K562 (cell line): ENCODE measurements around the gene ATP5PB. TPM values are rescaled to one million over a fixed set of nuclear protein-coding genes. Genes with fewer than 3 reads are reported as not detected.

Source experiments
- ATAC-seq: fragments of 200-7000 bp; cut with Tn5 transposase; 3 replicates; pipeline ENCODE4 v1.9.1; 2020; ENCODE audit warnings: moderate library complexity
- BruUV-seq: library from RNA; stranded (reverse); fragments of 400-500 nt; replicated peaks from 2 replicates; lab custom pipeline; 2021; lab: Mats Ljungman, UMichigan
- CTCF ChIA-PET: fragments of 300-600 bp; formaldehyde crosslinking; extraction: SDS; loops from one replicate; lab custom pipeline; 2021; ENCODE audit warnings: low intra/inter-chr PET ratio; lab: Yijun Ruan, JAX
- POLR2A ChIA-PET: fragments of 300-600, 350-650 bp; sonication (Branson Sonifier 250); formaldehyde crosslinking; extraction: SDS; loops from one replicate; lab custom pipeline; 2021; ENCODE audit warnings: antibody characterized with exemption, inconsistent platforms; lab: Yijun Ruan, JAX
- DNase-seq, 4 experiments: peaks; one replicate each; pipeline versions ENCODE4 v3.0.0 to v3.0.0-alpha.2; 2011 to 2018; ENCODE audit warnings: low spot score in 3 of 4, mixed read lengths in 3 of 4; ENCODE audit errors: extremely low read depth in 1 of 4
- FAIRE-seq: peaks from 2 replicates; lab custom pipeline; 2011; peaks lifted over from hg19 to GRCh38; lab: Jason Lieb, UNC
- H2AFZ ChIP-seq: 2 replicates; pipeline ENCODE4 v1.6.0; 2011; ENCODE audit warnings: low read depth, low read length, control low read depth, inconsistent platforms
- H3K27ac ChIP-seq: fragments of 200-600 bp; 3 replicates; pipeline ENCODE4 v1.8.0; 2011; ENCODE audit warnings: low read depth, mild to moderate bottlenecking, control low read depth, inconsistent platforms, low read length, moderate library complexity, mixed read lengths; ENCODE audit errors: extremely low read depth
- H3K27me3 ChIP-seq, 2 experiments: fragments of 300-600 bp in 1 of 2; 2 replicates in 1 of 2; 3 replicates in 1 of 2; pipeline versions ENCODE4 v1.6.0 to v1.8.0; 2011; ENCODE audit warnings: inconsistent platforms in 2 of 2, low read length in 2 of 2, mild to moderate bottlenecking in 1 of 2, mixed read lengths in 1 of 2, moderate library complexity in 1 of 2; ENCODE audit not compliant: control insufficient read depth in 2 of 2, insufficient read depth in 2 of 2
- H3K36me3 ChIP-seq: fragments of 300-600 bp; 3 replicates; pipeline ENCODE4 v1.8.0; 2011; ENCODE audit warnings: mild to moderate bottlenecking, low read length, inconsistent platforms; ENCODE audit not compliant: control insufficient read depth, insufficient read depth
- H3K4me1 ChIP-seq, 2 experiments: fragments of 200-600 bp in 1 of 2; replicated peaks in 1 of 2; 2 replicates in 1 of 2; 3 replicates in 1 of 2; pipeline versions ENCODE4 v1.5.1 to v1.8.0; 2011; ENCODE audit warnings: inconsistent platforms in 2 of 2, low read length in 2 of 2, mild to moderate bottlenecking in 1 of 2, mixed read lengths in 1 of 2, moderate library complexity in 1 of 2; ENCODE audit not compliant: control insufficient read depth in 2 of 2, insufficient read depth in 2 of 2
- H3K4me2 ChIP-seq: 2 replicates; pipeline ENCODE4 v1.6.1; 2011; ENCODE audit warnings: low read length, control low read depth, inconsistent platforms, mixed read lengths; ENCODE audit not compliant: insufficient read depth
- H3K4me3 ChIP-seq: fragments of 200-600 bp; sonication (generic), shearing (Covaris generic); 2 replicates; pipeline ENCODE4 v1.5.1; 2016; ENCODE audit warnings: control low read depth, inconsistent platforms
- H3K79me2 ChIP-seq: fragments of 200-600 bp; 3 replicates; pipeline ENCODE4 v1.8.0; 2011; ENCODE audit warnings: low read length, inconsistent platforms; ENCODE audit not compliant: control insufficient read depth, insufficient read depth
- H3K9ac ChIP-seq, 2 experiments: 2 replicates each; pipeline versions ENCODE4 v1.6.0 to v1.6.1; 2011; ENCODE audit warnings: low read depth in 2 of 2, low read length in 2 of 2, control low read depth in 1 of 2, inconsistent platforms in 1 of 2, mild to moderate bottlenecking in 1 of 2, mixed read lengths in 1 of 2; ENCODE audit not compliant: insufficient read depth in 1 of 2
- H3K9me1 ChIP-seq: one replicate; pipeline ENCODE4 v1.6.0; 2011; ENCODE audit warnings: inconsistent platforms, mild to moderate bottlenecking, low read length, moderate library complexity; ENCODE audit not compliant: control insufficient read depth, insufficient read depth
- H3K9me3 ChIP-seq: replicated peaks from 2 replicates; pipeline ENCODE4 v1.5.1; 2011; ENCODE audit warnings: low read depth, low read length, inconsistent platforms; ENCODE audit not compliant: control insufficient read depth, insufficient read depth
- H4K20me1 ChIP-seq: replicated peaks from 2 replicates; pipeline ENCODE4 v1.6.1; 2011; ENCODE audit warnings: low read length, inconsistent platforms, mixed read lengths; ENCODE audit not compliant: control insufficient read depth, insufficient read depth
- ATF6 ChIP-seq: sonication (generic); formaldehyde crosslinking; IDR thresholded peaks from 2 replicates; pipeline ENCODE4 v1.4.0; 2020; ENCODE audit warnings: mild to moderate bottlenecking, missing genetic modification reagents
- FOSL1 ChIP-seq: fragments of 200-800 bp; sonication (Bioruptor generic); conservative IDR thresholded peaks from 2 replicates; pipeline ENCODE4 v1.6.1; 2016; ENCODE audit warnings: missing genetic modification characterization, missing compliant biosample characterization
- GTF2E2 ChIP-seq: fragments of 200-800 bp; sonication (Bioruptor generic); IDR thresholded peaks from 2 replicates; pipeline ENCODE4 v1.6.1; 2016; ENCODE audit warnings: missing genetic modification characterization, missing compliant biosample characterization
- MBD2 ChIP-seq: sonication (generic); IDR thresholded peaks from 2 replicates; pipeline ENCODE4 v1.6.1; 2016; ENCODE audit warnings: low read depth, borderline replicate concordance
- RCOR1 ChIP-seq, 2 experiments: IDR thresholded peaks; 2 replicates each; pipeline ENCODE4 v1.6.1; 2012; ENCODE audit warnings: low read depth in 2 of 2, low read length in 2 of 2, borderline replicate concordance in 1 of 2, improper control_type of control experiment in 1 of 2
- RFX7 ChIP-seq: fragments of 250-450 bp; sonication (Bioruptor Pico); IDR thresholded peaks from 2 replicates; pipeline ENCODE4 v1.5.1; 2021; ENCODE audit warnings: mild to moderate bottlenecking
- RNF219 ChIP-seq: fragments of 250-450 bp; sonication (Bioruptor Pico); IDR thresholded peaks from 2 replicates; pipeline ENCODE4 v1.5.0; 2022; ENCODE audit warnings: mild to moderate bottlenecking
- WGBS: fragments of 100-300 bp; shearing (Covaris generic); methylation state at CpG from one replicate; pipeline ENCODE4 v1.1.6; 2016; ENCODE audit warnings: low coverage, mixed read lengths; ENCODE audit not compliant: insufficient coverage; ENCODE audit errors: missing lambda C conversion rate; 5-methylcytosine and 5-hydroxymethylcytosine counted together
- in situ Hi-C: fragments of 300-500 bp; cut with MboI; formaldehyde crosslinking; loops from 4 replicates; pipeline ENCODE4 v1.15.0; 2018; ENCODE audit warnings: inconsistent platforms, mixed read lengths
- intact Hi-C: fragments of 100-400 bp; cut with micrococcal nuclease; formaldehyde crosslinking; loops from 2 replicates; pipeline ENCODE4 v1.14.2; 2022
- polyA plus RNA-seq, 8 experiments: library from polyadenylated mRNA; depleted of rRNA in 4 of 8; stranded (reverse) in 5 of 8; unstranded in 3 of 8; fragments of >200 nt; fragmentation: Nextera tagmentation in 2 of 8; fragmentation: Illumina TruSeq in 1 of 8; extraction: Ambion mirVana in 2 of 8; extraction: Trizol in 1 of 8; gene quantifications; 2 replicates each; pipeline versions ENCODE4 v1.2.1 to v1.2.3, GENCODE V29; 2011 to 2014; ENCODE audit warnings: inconsistent platforms in 1 of 8, missing spikeins in 1 of 8
- total RNA-seq, 7 experiments: library from RNA; depleted of rRNA in 6 of 7; stranded (reverse); fragments of >200 nt in 6 of 7; fragmentation: Illumina TruSeq in 2 of 7; extraction: Trizol in 2 of 7; gene quantifications; 2 replicates each; pipeline versions ENCODE4 v1.2.1 to v1.2.3, GENCODE V29; 2011 to 2021; ENCODE audit warnings: low replicate concordance in 1 of 7

The ATP5PB gene
- total and polyA plus RNA-seq, 9 of the 15 experiments (the other 6 are each of a cell fraction or from before 2014, with no cell fraction given): 651 to 2,735 (median 1,061) TPM

DNA sequence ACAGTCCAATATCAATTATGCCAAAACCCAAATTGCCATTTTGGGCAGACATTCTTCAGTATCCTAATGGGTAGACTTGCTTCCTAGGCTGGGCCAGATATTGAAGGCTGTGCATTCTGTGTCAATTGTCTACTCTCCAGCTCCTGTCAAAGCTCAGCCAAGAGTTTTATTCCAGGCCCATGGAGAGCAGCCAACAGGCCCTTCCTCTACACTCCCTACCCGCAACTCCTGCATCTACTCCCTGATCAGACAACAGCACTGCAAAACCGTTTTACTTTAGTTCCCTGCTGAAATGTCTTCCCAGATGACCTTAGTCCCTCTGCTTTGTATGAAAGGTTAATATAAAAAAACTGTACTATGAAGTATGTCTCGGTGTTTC is 60.7 kb downstream of the ATP5PB start:
- H4K20me1 ChIP-seq: no peaks in the 10 kb centered on the region
- no peak for ATAC-seq
- no peak for FAIRE-seq
- H3K79me2 ChIP-seq: no peaks in the 10 kb centered on the region
- no peaks in the 10 kb centered on the region for H3K27me3 ChIP-seq
- 47% methylated on average over 3 of the region's 3 CpGs for WGBS
- DNase-seq: no peak
- no peaks in the 10 kb centered on the region for H3K9me3 ChIP-seq
- H3K9me1 ChIP-seq: no peaks in the 10 kb centered on the region
- POLR2A ChIA-PET: no interaction called here
- in situ Hi-C loops: loop anchor here (5.0 kb wide), 1 partner anchor 147 kb away; no protein-coding TSS in a partner anchor
- no peak overlapping the region for H3K4me3 ChIP-seq
- H3K27ac ChIP-seq: no peak overlapping the region
- BruUV-seq: no TSS peak
- CTCF ChIA-PET: no interaction called here
- H3K36me3 ChIP-seq: no peaks in the 10 kb centered on the region
- peaks cover 16 to 22% of the 10 kb centered on the region in 2 experiments; a peak in 4 of 5 replicates for H3K4me1 ChIP-seq
- peak overlapping the region; percentile 3; the same call in 1 of the 2 replicates for H2AFZ ChIP-seq
- no peak overlapping the region for H3K9ac ChIP-seq
- no peak overlapping the region for H3K4me2 ChIP-seq
- intact Hi-C loops: loop anchor here (5.0 kb wide), 1 partner anchor 257 kb away; no protein-coding TSS in a partner anchor
- TF ChIP-seq FOSL1 (tag) (no peak), MBD2 (no peak), RNF219 (CRISPR knock-in tag) (no peak), GTF2E2 (tag) (no peak), ATF6 (no peak), RCOR1 (IDR thresholded peaks at IDR 0.05; ENCODE audit: borderline replicate concordance in 1 of 2, low read depth in 2 of 2, low read length in 2 of 2) (no peak), RFX7 (no peak)
